HEK293 (cell line): ENCODE data around the gene PTCHD1.
A peak's percentile ranks its signal among the peaks of the same experiment; 100 is the strongest.

Source experiments
- CTCF ChIA-PET: fragments of 350-600 bp; formaldehyde crosslinking; extraction: SDS; loops from one replicate; lab custom pipeline; 2021; ENCODE audit warnings: antibody characterized with exemption; lab: Yijun Ruan, JAX
- POLR2A ChIA-PET: fragments of 300-600 bp; formaldehyde crosslinking; extraction: SDS; loops from one replicate; lab custom pipeline; 2020; ENCODE audit warnings: antibody characterized with exemption, inconsistent platforms; lab: Yijun Ruan, JAX
- H3K27ac ChIP-seq: fragments of 200-500 bp; sonication (Bioruptor generic); 2 replicates; pipeline ENCODE4 v1.5.1; 2014; ENCODE audit warnings: low read depth, low read length, control low read depth, inconsistent platforms; ENCODE audit errors: extremely low read depth
- H3K36me3 ChIP-seq, 2 experiments: fragments of 200-500 bp in 1 of 2; sonication (Bioruptor generic) in 1 of 2; 1 replicate in 1 of 2; 2 replicates in 1 of 2; pipeline ENCODE4 v1.5.1; 2014 to 2017; ENCODE audit warnings: inconsistent platforms in 2 of 2, low read length in 2 of 2; ENCODE audit not compliant: control insufficient read depth in 2 of 2, insufficient read depth in 1 of 2
- H3K4me1 ChIP-seq: fragments of 200-500 bp; sonication (Bioruptor generic); 2 replicates; pipeline ENCODE4 v1.5.1; 2014; ENCODE audit warnings: mild to moderate bottlenecking, low read length, inconsistent platforms; ENCODE audit not compliant: control insufficient read depth, insufficient read depth
- H3K4me3 ChIP-seq: 2 replicates; pipeline ENCODE4 v1.5.1; 2011; ENCODE audit warnings: low read depth, mild to moderate bottlenecking, control low read depth, low read length, moderate library complexity
- H3K9me3 ChIP-seq: fragments of 200-500 bp; sonication (Bioruptor generic); 2 replicates; pipeline ENCODE4 v1.5.1; 2014; ENCODE audit warnings: low read depth, low read length, inconsistent platforms; ENCODE audit not compliant: control insufficient read depth, insufficient read depth
- EGR2 ChIP-seq: fragments of 450-650 bp; formaldehyde crosslinking; IDR thresholded peaks from 2 replicates; pipeline ENCODE4 v1.5.1; 2016; ENCODE audit warnings: low read depth, missing biosample characterization, missing genetic modification characterization
- HOXA7 ChIP-seq: sonication (generic); formaldehyde crosslinking; IDR thresholded peaks from 2 replicates; pipeline ENCODE4 v1.8.1; 2022; ENCODE audit warnings: missing genetic modification reagents, borderline replicate concordance
- SCRT1 ChIP-seq: fragments of 450-650 bp; formaldehyde crosslinking; IDR thresholded peaks from 2 replicates; pipeline ENCODE4 v1.5.1; 2016; ENCODE audit warnings: missing biosample characterization, missing genetic modification characterization, borderline replicate concordance
- SETDB1 ChIP-seq: IDR thresholded peaks from one replicate; pipeline ENCODE4 v1.6.1; 2017; ENCODE audit warnings: mild to moderate bottlenecking, low read length, moderate library complexity, mixed read lengths; ENCODE audit not compliant: insufficient read length
- YY1 ChIP-seq: fragments of 450-650 bp; formaldehyde crosslinking; IDR thresholded peaks from 2 replicates; pipeline ENCODE4 v1.5.1; 2018; ENCODE audit warnings: missing biosample characterization, missing genetic modification characterization
- ZBTB48 ChIP-seq: fragments of 450-650 bp; formaldehyde crosslinking; IDR thresholded peaks from 2 replicates; pipeline ENCODE4 v1.5.1; 2016; ENCODE audit warnings: missing biosample characterization, missing genetic modification characterization
- ZNF202 ChIP-seq: fragments of 450-650 bp; formaldehyde crosslinking; IDR thresholded peaks from 2 replicates; pipeline ENCODE4 v1.5.1; 2016; ENCODE audit warnings: missing biosample characterization, missing genetic modification characterization, borderline replicate concordance
- ZNF311 ChIP-seq: fragments of 450-650 bp; formaldehyde crosslinking; IDR thresholded peaks from 2 replicates; pipeline ENCODE4 v1.5.1; 2017; ENCODE audit warnings: missing biosample characterization, missing genetic modification characterization, borderline replicate concordance
- ZNF473 ChIP-seq: fragments of 450-650 bp; formaldehyde crosslinking; IDR thresholded peaks from 2 replicates; pipeline ENCODE4 v1.5.1; 2017; ENCODE audit warnings: missing biosample characterization, missing genetic modification characterization
- ZNF558 ChIP-seq: fragments of 450-650 bp; formaldehyde crosslinking; IDR thresholded peaks from 2 replicates; pipeline ENCODE4 v1.5.1; 2016; ENCODE audit warnings: missing biosample characterization, missing genetic modification characterization
- ZNF600 ChIP-seq: fragments of 450-650 bp; formaldehyde crosslinking; IDR thresholded peaks from 2 replicates; pipeline ENCODE4 v1.5.1; 2016; ENCODE audit warnings: missing biosample characterization, missing genetic modification characterization
- ZNF654 ChIP-seq: fragments of 450-650 bp; formaldehyde crosslinking; IDR thresholded peaks from 2 replicates; pipeline ENCODE4 v1.5.1; 2016; ENCODE audit warnings: low read depth, missing biosample characterization, missing genetic modification characterization
- ZNF658 ChIP-seq: fragments of 450-650 bp; formaldehyde crosslinking; IDR thresholded peaks from 2 replicates; pipeline ENCODE4; 2016; ENCODE audit warnings: missing biosample characterization, missing genetic modification characterization
- ZNF76 ChIP-seq: fragments of 450-650 bp; formaldehyde crosslinking; IDR thresholded peaks from 2 replicates; pipeline ENCODE4; 2016; ENCODE audit warnings: low read depth, missing biosample characterization, missing genetic modification characterization, borderline replicate concordance
- TF ChIP-seq, protein P1 (sequence below): fragments of 450-650 bp; formaldehyde crosslinking; IDR thresholded peaks from 2 replicates; pipeline ENCODE4 v1.5.1; 2016; ENCODE audit warnings: missing biosample characterization, missing genetic modification characterization
- TF ChIP-seq, protein P2 (sequence below): sonication (generic); formaldehyde crosslinking; IDR thresholded peaks from 2 replicates; pipeline ENCODE4 v1.8.1; 2022; ENCODE audit warnings: mild to moderate bottlenecking, moderate library complexity, missing genetic modification reagents
- TF ChIP-seq, protein P3 (sequence below): fragments of 450-650 bp; formaldehyde crosslinking; IDR thresholded peaks from 2 replicates; pipeline ENCODE4 v1.5.1; 2016; ENCODE audit warnings: missing biosample characterization, missing genetic modification characterization
- TF ChIP-seq, protein P4 (sequence below): fragments of 450-650 bp; formaldehyde crosslinking; IDR thresholded peaks from 2 replicates; pipeline ENCODE4 v1.5.1; 2016; ENCODE audit warnings: missing biosample characterization, missing genetic modification characterization
- TF ChIP-seq, protein P5 (sequence below): fragments of 450-650 bp; formaldehyde crosslinking; IDR thresholded peaks from 2 replicates; pipeline ENCODE4 v1.5.1; 2016; ENCODE audit warnings: missing biosample characterization, missing genetic modification characterization, low read depth

PTCHD1 gene

DNA sequence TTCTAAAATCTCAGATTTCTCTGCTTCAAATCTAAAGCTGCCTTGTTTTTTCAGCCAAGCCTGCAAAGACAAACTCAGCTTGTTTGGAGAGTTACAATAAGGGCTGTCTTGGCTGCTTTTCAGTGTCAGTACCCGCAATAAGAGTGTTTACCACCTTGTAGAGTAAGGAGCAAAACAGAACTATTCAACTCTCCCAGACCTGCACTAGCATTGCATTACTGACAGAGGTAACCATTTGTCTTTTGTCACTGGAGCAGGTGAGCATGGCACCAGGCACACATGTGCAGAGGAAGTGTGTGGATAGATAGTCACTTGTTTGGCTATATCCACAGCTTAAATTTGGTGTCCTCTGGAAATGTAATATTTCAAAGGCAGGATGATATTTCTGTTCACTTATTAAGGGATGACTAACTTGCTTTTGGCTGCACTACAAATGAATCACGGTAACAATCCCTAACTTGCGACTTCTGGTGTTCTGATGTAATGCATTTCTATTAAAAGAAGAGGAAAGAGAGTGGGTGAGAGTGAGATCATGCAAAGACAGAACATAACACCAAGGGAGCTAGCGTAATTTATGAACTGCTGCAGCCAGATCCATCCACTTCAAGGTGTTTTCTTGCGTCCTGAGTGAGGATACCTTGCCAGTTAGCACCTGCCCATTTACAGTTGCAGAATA, 38.6 kb downstream of the PTCHD1 start (continued):
- TF ChIP-seq, protein P1, sequence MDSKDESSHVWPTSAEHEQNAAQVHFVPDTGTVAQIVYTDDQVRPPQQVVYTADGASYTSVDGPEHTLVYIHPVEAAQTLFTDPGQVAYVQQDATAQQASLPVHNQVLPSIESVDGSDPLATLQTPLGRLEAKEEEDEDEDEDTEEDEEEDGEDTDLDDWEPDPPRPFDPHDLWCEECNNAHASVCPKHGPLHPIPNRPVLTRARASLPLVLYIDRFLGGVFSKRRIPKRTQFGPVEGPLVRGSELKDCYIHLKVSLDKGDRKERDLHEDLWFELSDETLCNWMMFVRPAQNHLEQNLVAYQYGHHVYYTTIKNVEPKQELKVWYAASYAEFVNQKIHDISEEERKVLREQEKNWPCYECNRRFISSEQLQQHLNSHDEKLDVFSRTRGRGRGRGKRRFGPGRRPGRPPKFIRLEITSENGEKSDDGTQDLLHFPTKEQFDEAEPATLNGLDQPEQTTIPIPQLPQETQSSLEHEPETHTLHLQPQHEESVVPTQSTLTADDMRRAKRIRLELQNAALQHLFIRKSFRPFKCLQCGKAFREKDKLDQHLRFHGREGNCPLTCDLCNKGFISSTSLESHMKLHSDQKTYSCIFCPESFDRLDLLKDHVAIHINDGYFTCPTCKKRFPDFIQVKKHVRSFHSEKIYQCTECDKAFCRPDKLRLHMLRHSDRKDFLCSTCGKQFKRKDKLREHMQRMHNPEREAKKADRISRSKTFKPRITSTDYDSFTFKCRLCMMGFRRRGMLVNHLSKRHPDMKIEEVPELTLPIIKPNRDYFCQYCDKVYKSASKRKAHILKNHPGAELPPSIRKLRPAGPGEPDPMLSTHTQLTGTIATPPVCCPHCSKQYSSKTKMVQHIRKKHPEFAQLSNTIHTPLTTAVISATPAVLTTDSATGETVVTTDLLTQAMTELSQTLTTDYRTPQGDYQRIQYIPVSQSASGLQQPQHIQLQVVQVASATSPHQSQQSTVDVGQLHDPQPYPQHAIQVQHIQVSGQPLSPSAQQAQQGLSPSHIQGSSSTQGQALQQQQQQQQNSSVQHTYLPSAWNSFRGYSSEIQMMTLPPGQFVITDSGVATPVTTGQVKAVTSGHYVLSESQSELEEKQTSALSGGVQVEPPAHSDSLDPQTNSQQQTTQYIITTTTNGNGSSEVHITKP (tag by site-specific recombination) = 0 out of 2 replicates have a peak, but pooled peaks have one; percentile 11
- peak; percentile 77 for TF ChIP-seq ZBTB48
- TF ChIP-seq EGR2 = 0 out of 2 replicates have a peak, but pooled peaks have one; percentile 14
- TF ChIP-seq, protein P2, sequence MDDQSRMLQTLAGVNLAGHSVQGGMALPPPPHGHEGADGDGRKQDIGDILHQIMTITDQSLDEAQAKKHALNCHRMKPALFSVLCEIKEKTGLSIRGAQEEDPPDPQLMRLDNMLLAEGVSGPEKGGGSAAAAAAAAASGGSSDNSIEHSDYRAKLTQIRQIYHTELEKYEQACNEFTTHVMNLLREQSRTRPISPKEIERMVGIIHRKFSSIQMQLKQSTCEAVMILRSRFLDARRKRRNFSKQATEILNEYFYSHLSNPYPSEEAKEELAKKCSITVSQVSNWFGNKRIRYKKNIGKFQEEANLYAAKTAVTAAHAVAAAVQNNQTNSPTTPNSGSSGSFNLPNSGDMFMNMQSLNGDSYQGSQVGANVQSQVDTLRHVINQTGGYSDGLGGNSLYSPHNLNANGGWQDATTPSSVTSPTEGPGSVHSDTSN (CRISPR knock-in tag) = no peak

GRCh38 chrX:23374291-23374690, 39.6 kb downstream of the PTCHD1 start:
- no peaks in the 10 kb centered on the region; the same call in 1 of the 2 replicates for H3K4me1 ChIP-seq
- no peak overlapping the region for H3K27ac ChIP-seq
- ChIA-PET POLR2A (no interaction called here), CTCF (no interaction called here)
- no peak overlapping the region for H3K4me3 ChIP-seq
- H3K9me3 ChIP-seq = no peaks in the 10 kb centered on the region
- no peak for TF ChIP-seq ZNF654 (tag by site-specific recombination)
- no peaks in the 10 kb centered on the region for H3K36me3 ChIP-seq

DNA sequence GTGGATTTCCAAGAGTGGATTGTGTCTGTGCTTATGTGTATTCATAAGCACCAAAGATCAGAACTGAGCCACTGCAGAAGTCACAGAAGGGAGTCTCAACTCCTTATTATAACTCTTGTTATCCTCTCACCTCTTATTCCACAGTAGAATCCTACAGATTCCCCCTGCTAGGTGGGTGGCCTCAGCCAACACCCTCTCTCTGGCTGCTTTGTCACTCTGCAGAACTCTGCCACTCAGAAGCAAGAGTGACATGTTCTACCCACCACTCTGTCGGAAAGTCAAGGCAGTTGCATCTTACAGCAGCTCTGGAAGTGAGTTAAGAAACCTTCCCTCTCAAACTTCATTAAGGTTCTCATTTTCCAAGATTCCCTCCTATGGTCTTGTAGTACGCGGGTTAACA, 41.9 kb downstream of the PTCHD1 start:
- Histone ChIP-seq H3K4me1 (no peaks in the 10 kb centered on the region; the same call in 1 of the 2 replicates), H3K36me3 (peaks cover 0 to 5% of the 10 kb centered on the region in 2 experiments; a peak in 1 of 3 replicates), H3K27ac (no peak overlapping the region), H3K9me3 (no peaks in the 10 kb centered on the region)
- POLR2A ChIA-PET = no interaction called here
- TF ChIP-seq ZNF473 = no peak
- no peak for TF ChIP-seq ZNF202 (tag by site-specific recombination)
- no peak for TF ChIP-seq ZNF658 (tag by site-specific recombination)
- TF ChIP-seq, protein P3, sequence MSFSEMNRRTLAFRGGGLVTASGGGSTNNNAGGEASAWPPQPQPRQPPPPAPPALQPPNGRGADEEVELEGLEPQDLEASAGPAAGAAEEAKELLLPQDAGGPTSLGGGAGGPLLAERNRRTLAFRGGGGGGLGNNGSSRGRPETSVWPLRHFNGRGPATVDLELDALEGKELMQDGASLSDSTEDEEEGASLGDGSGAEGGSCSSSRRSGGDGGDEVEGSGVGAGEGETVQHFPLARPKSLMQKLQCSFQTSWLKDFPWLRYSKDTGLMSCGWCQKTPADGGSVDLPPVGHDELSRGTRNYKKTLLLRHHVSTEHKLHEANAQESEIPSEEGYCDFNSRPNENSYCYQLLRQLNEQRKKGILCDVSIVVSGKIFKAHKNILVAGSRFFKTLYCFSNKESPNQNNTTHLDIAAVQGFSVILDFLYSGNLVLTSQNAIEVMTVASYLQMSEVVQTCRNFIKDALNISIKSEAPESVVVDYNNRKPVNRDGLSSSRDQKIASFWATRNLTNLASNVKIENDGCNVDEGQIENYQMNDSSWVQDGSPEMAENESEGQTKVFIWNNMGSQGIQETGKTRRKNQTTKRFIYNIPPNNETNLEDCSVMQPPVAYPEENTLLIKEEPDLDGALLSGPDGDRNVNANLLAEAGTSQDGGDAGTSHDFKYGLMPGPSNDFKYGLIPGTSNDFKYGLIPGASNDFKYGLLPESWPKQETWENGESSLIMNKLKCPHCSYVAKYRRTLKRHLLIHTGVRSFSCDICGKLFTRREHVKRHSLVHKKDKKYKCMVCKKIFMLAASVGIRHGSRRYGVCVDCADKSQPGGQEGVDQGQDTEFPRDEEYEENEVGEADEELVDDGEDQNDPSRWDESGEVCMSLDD = no peak
- no peak for TF ChIP-seq ZNF600 (tag by site-specific recombination)
- no peak for TF ChIP-seq SETDB1
- TF ChIP-seq ZNF558 (tag by site-specific recombination) = no peak
- no peak for TF ChIP-seq ZNF311 (tag by site-specific recombination)
- TF ChIP-seq HOXA7 = no peak
- TF ChIP-seq, protein P4, sequence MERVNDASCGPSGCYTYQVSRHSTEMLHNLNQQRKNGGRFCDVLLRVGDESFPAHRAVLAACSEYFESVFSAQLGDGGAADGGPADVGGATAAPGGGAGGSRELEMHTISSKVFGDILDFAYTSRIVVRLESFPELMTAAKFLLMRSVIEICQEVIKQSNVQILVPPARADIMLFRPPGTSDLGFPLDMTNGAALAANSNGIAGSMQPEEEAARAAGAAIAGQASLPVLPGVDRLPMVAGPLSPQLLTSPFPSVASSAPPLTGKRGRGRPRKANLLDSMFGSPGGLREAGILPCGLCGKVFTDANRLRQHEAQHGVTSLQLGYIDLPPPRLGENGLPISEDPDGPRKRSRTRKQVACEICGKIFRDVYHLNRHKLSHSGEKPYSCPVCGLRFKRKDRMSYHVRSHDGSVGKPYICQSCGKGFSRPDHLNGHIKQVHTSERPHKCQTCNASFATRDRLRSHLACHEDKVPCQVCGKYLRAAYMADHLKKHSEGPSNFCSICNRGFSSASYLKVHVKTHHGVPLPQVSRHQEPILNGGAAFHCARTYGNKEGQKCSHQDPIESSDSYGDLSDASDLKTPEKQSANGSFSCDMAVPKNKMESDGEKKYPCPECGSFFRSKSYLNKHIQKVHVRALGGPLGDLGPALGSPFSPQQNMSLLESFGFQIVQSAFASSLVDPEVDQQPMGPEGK = no peak
- no peak for TF ChIP-seq ZNF76 (tag by site-specific recombination)
- TF ChIP-seq, protein P5, sequence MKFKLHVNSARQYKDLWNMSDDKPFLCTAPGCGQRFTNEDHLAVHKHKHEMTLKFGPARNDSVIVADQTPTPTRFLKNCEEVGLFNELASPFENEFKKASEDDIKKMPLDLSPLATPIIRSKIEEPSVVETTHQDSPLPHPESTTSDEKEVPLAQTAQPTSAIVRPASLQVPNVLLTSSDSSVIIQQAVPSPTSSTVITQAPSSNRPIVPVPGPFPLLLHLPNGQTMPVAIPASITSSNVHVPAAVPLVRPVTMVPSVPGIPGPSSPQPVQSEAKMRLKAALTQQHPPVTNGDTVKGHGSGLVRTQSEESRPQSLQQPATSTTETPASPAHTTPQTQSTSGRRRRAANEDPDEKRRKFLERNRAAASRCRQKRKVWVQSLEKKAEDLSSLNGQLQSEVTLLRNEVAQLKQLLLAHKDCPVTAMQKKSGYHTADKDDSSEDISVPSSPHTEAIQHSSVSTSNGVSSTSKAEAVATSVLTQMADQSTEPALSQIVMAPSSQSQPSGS (tag by site-specific recombination) = no peak
- no peak for TF ChIP-seq SCRT1 (tag by site-specific recombination)
- TF ChIP-seq YY1 (tag by site-specific recombination) = no peak
- TF ChIP-seq, all 188 proteins: peak for 0
- CTCF ChIA-PET = no interaction called here
- H3K4me3 ChIP-seq = no peak overlapping the region
